ENCODE measurements around the gene ATP9A. TPM values are rescaled to one million over a fixed set of nuclear protein-coding genes. Genes with fewer than 3 reads are reported as not detected.
"Not testable (repeated sequence)": the region's sequence is repeated elsewhere in the genome, so short reads cannot be mapped to it uniquely, and the experiment has no call there.

ATP9A gene
- total RNA-seq, 1 experiment from 2014 or later, result 18.6 TPM

- TF ChIP-seq EZH2 (IDR thresholded peaks at IDR 0.05; ENCODE audit: low read depth) (no peak), CTCF (conservative IDR thresholded peaks at IDR 0.05) (no peak)
- Histone ChIP-seq H3K9me2 (ENCODE audit: insufficient read depth) (no peaks in the 10 kb centered on the region), H3K4me2 (no peak overlapping the region), H3K79me2 (ENCODE audit: low read depth) (no peaks in the 10 kb centered on the region), H3K27me3 (ENCODE audit: insufficient read depth, low read depth) (no peaks in the 10 kb centered on the region), H3K36me3 (ENCODE audit: low read depth) (no peaks in the 10 kb centered on the region), H3K9me3 (ENCODE audit: insufficient read depth, low read depth) (no peaks in the 10 kb centered on the region), H3K4me1 (replicated peaks; ENCODE audit: insufficient read depth) (peaks cover 15% of the 10 kb centered on the region), H4K20me1 (ENCODE audit: insufficient read depth) (no peaks in the 10 kb centered on the region), H3K27ac (no peak overlapping the region; the same call in 1 of the 2 replicates), H3F3A (ENCODE audit: insufficient read depth, low read depth) (peaks cover 11% of the 10 kb centered on the region; the same call in 1 of the 2 replicates), H3K4me3 (no peak overlapping the region), H2AFZ (no peak overlapping the region)
- BruUV-seq (replicated peaks), result no TSS peak
- no peak for DNase-seq
- intact Hi-C loops (cut with micrococcal nuclease; ENCODE audit: unreplicated experiment), result no loop called here
- ChIA-PET POLR2A (ENCODE audit: unreplicated experiment) (interaction anchor here (0.7 kb wide), 1 partner anchor 706 kb away, joined by 9 read pairs; no protein-coding TSS in a partner anchor), CTCF (interaction anchor here (0.6 kb wide), 1 partner anchor 1710 kb away, joined by 3 read pairs; no protein-coding TSS in a partner anchor)
These were observed 79.5 kb downstream of the ATP9A start for GRCh38 chr20:51688600-51689244.

GRCh38 chr20:51687630-51688029 lies 80.6 kb downstream of the ATP9A start:
- H3K79me2 ChIP-seq (ENCODE audit: low read depth), result no peaks in the 10 kb centered on the region
- no peaks in the 10 kb centered on the region for H3K27me3 ChIP-seq (ENCODE audit: insufficient read depth, low read depth)
- no peak for DNase-seq
- CTCF ChIA-PET, result interaction anchor here (0.7 kb wide), 1 partner anchor 17 kb away, joined by 5 read pairs; no protein-coding TSS in a partner anchor
- POLR2A ChIA-PET (ENCODE audit: unreplicated experiment), result interaction anchor here (0.7 kb wide), 1 partner anchor 705 kb away, joined by 9 read pairs; no protein-coding TSS in a partner anchor
- H3F3A ChIP-seq (ENCODE audit: insufficient read depth, low read depth), result peaks cover 11% of the 10 kb centered on the region; the same call in 1 of the 2 replicates
- intact Hi-C loops (cut with micrococcal nuclease; ENCODE audit: unreplicated experiment), result loop anchor here (1.0 to 2.0 kb wide), 2 partner anchors 57 to 80 kb away; no protein-coding TSS in a partner anchor
- H3K27ac ChIP-seq, result peak overlapping the region; percentile 91
- H2AFZ ChIP-seq, result no peak overlapping the region
- BruUV-seq (replicated peaks), result TSS peak; percentile 99
- no peak overlapping the region for H3K4me3 ChIP-seq
- no peaks in the 10 kb centered on the region for H3K36me3 ChIP-seq (ENCODE audit: low read depth)
- H3K4me2 ChIP-seq, result peak overlapping the region; percentile 30; the same call in 1 of the 2 replicates
- H4K20me1 ChIP-seq (ENCODE audit: insufficient read depth), result no peaks in the 10 kb centered on the region
- no peaks in the 10 kb centered on the region for H3K9me2 ChIP-seq (ENCODE audit: insufficient read depth)
- peaks cover 15% of the 10 kb centered on the region for H3K4me1 ChIP-seq (replicated peaks; ENCODE audit: insufficient read depth)
- TF ChIP-seq CTCF (conservative IDR thresholded peaks at IDR 0.05) (no peak), EZH2 (IDR thresholded peaks at IDR 0.05; ENCODE audit: low read depth) (no peak)
- no peaks in the 10 kb centered on the region for H3K9me3 ChIP-seq (ENCODE audit: insufficient read depth, low read depth)

- H3K4me3 ChIP-seq, result no peak overlapping the region
- H3K27me3 ChIP-seq (ENCODE audit: insufficient read depth, low read depth), result no peaks in the 10 kb centered on the region
- peaks cover 11% of the 10 kb centered on the region; the same call in 1 of the 2 replicates for H3F3A ChIP-seq (ENCODE audit: insufficient read depth, low read depth)
- TF ChIP-seq EZH2 (IDR thresholded peaks at IDR 0.05; ENCODE audit: low read depth), result no peak
- TF ChIP-seq CTCF (conservative IDR thresholded peaks at IDR 0.05), result no peak
- BruUV-seq (replicated peaks), result no TSS peak
- DNase-seq, result peak; percentile 80 to 85
- H3K36me3 ChIP-seq (ENCODE audit: low read depth), result no peaks in the 10 kb centered on the region
- H3K79me2 ChIP-seq (ENCODE audit: low read depth), result no peaks in the 10 kb centered on the region
- H3K4me1 ChIP-seq (replicated peaks; ENCODE audit: insufficient read depth), result peaks cover 15% of the 10 kb centered on the region
- no peak overlapping the region for H2AFZ ChIP-seq
- H3K9me2 ChIP-seq (ENCODE audit: insufficient read depth), result no peaks in the 10 kb centered on the region
- no peaks in the 10 kb centered on the region for H3K9me3 ChIP-seq (ENCODE audit: insufficient read depth, low read depth)
- intact Hi-C loops (cut with micrococcal nuclease; ENCODE audit: unreplicated experiment), result loop anchor here (1.0 to 2.0 kb wide), 2 partner anchors 56 to 80 kb away; no protein-coding TSS in a partner anchor
- H4K20me1 ChIP-seq (ENCODE audit: insufficient read depth), result no peaks in the 10 kb centered on the region
- peak overlapping the region; percentile 91 for H3K27ac ChIP-seq
- peak overlapping the region; percentile 30; the same call in 1 of the 2 replicates for H3K4me2 ChIP-seq
- CTCF ChIA-PET, result interaction anchor here (0.7 kb wide), 1 partner anchor 18 kb away, joined by 5 read pairs; no protein-coding TSS in a partner anchor
- POLR2A ChIA-PET (ENCODE audit: unreplicated experiment), result no interaction called here
These were observed 81.1 kb downstream of the ATP9A start for GRCh38 chr20:51687108-51687507.

- H3K4me3 ChIP-seq; H2AFZ ChIP-seq; POLR2A ChIA-PET (ENCODE audit: unreplicated experiment); H3K9me2 ChIP-seq (ENCODE audit: insufficient read depth); H3K79me2 ChIP-seq (ENCODE audit: low read depth); H3K36me3 ChIP-seq (ENCODE audit: low read depth); BruUV-seq (replicated peaks); H4K20me1 ChIP-seq (ENCODE audit: insufficient read depth); DNase-seq; H3K27ac ChIP-seq; H3K9me3 ChIP-seq (ENCODE audit: insufficient read depth, low read depth); CTCF ChIA-PET; H3K27me3 ChIP-seq (ENCODE audit: insufficient read depth, low read depth); intact Hi-C loops (cut with micrococcal nuclease; ENCODE audit: unreplicated experiment); H3K4me2 ChIP-seq: not testable (repeated sequence)
- H3F3A ChIP-seq (ENCODE audit: insufficient read depth, low read depth), result peaks cover 11% of the 10 kb centered on the region; the same call in 1 of the 2 replicates
- peaks cover 15% of the 10 kb centered on the region for H3K4me1 ChIP-seq (replicated peaks; ENCODE audit: insufficient read depth)
These were observed 82.7 kb downstream of the ATP9A start for GRCh38 chr20:51685494-51685893.
